K562 (cell line): ENCODE measurements around the gene IRS2. TPM values are rescaled to one million over a fixed set of nuclear protein-coding genes. Genes with fewer than 3 reads are reported as not detected.

Source experiments
- ATF2 ChIP-seq: sonication (generic); formaldehyde crosslinking; IDR thresholded peaks from 2 replicates; pipeline ENCODE4 v1.8.1; 2022; ENCODE audit warnings: missing genetic modification reagents
- DLX4 ChIP-seq: fragments of 250-450 bp; sonication (Bioruptor Pico); IDR thresholded peaks from 2 replicates; pipeline ENCODE4 v1.6.1; 2021; ENCODE audit warnings: mild to moderate bottlenecking
- E2F1 ChIP-seq: sonication (generic); formaldehyde crosslinking; IDR thresholded peaks from 2 replicates; pipeline ENCODE4 v1.8.1; 2023; ENCODE audit warnings: mild to moderate bottlenecking, missing genetic modification reagents, moderate library complexity
- E2F8 ChIP-seq: fragments of 450-650 bp; IDR thresholded peaks from 2 replicates; pipeline ENCODE4 v1.7.1; 2018; ENCODE audit warnings: mild to moderate bottlenecking, low read depth; ENCODE audit not compliant: partially characterized antibody
- GABPA ChIP-seq: fragments of 200-800 bp; sonication (Bioruptor generic); conservative IDR thresholded peaks from 2 replicates; pipeline ENCODE4 v1.6.1; 2016; ENCODE audit warnings: low read depth, missing genetic modification characterization, missing compliant biosample characterization
- HES1 ChIP-seq: fragments of 450-650 bp; IDR thresholded peaks from 2 replicates; pipeline ENCODE4 v1.6.1; 2016; ENCODE audit warnings: low read depth, mild to moderate bottlenecking, moderate library complexity
- HINFP ChIP-seq: fragments of 450-650 bp; conservative IDR thresholded peaks from 2 replicates; pipeline ENCODE4 v1.6.1; 2016; ENCODE audit warnings: missing genetic modification characterization, low read depth, mild to moderate bottlenecking, control low read depth, missing compliant biosample characterization
- HMGN3 ChIP-seq: IDR thresholded peaks from 2 replicates; pipeline ENCODE4 v1.6.1; 2011; ENCODE audit warnings: borderline replicate concordance, low read depth, mild to moderate bottlenecking, mixed read lengths, low read length; ENCODE audit not compliant: insufficient read length; ENCODE audit errors: extremely low read depth
- KDM1A ChIP-seq, 2 experiments: fragments of 450-650 bp; IDR thresholded peaks; 2 replicates each; pipeline ENCODE4 v1.6.1; 2016; ENCODE audit warnings: mild to moderate bottlenecking in 2 of 2
- KDM4B ChIP-seq, 2 experiments: fragments of 450-650 bp in 1 of 2; sonication (generic) in 1 of 2; IDR thresholded peaks; 2 replicates each; pipeline ENCODE4 v1.6.1; 2016 to 2017; ENCODE audit warnings: borderline replicate concordance in 2 of 2, antibody characterized with exemption in 1 of 2, low read depth in 1 of 2, mild to moderate bottlenecking in 1 of 2
- PHTF2 ChIP-seq: fragments of 250-450 bp; sonication (Bioruptor Pico); IDR thresholded peaks from 2 replicates; pipeline ENCODE4 v1.5.0; 2021; ENCODE audit warnings: mild to moderate bottlenecking
- PRMT5 ChIP-seq: sonication (generic); formaldehyde crosslinking; IDR thresholded peaks from 2 replicates; pipeline ENCODE4 v1.5.0; 2020; ENCODE audit warnings: missing genetic modification reagents
- RBM39 ChIP-seq: fragments of 200-400 bp; formaldehyde crosslinking; optimal IDR thresholded peaks from 2 replicates; pipeline ENCODE3; 2018; ENCODE audit warnings: low read depth, low read length
- TEAD1 ChIP-seq, 2 experiments: fragments of 450-650 bp in 1 of 2; sonication (generic) in 1 of 2; formaldehyde crosslinking; IDR thresholded peaks; 2 replicates each; pipeline versions ENCODE4 v1.4.0 to v1.8.0; 2020 to 2022; ENCODE audit warnings: mild to moderate bottlenecking in 2 of 2, missing genetic modification reagents in 1 of 2
- ZBTB34 ChIP-seq: fragments of 250-450 bp; sonication (Bioruptor Pico); IDR thresholded peaks from 2 replicates; pipeline ENCODE4 v1.8.0; 2021; ENCODE audit warnings: mild to moderate bottlenecking, moderate library complexity
- ZNF175 ChIP-seq: fragments of 200-800 bp; sonication (Bioruptor generic); IDR thresholded peaks from 2 replicates; pipeline ENCODE4 v1.6.1; 2016; ENCODE audit warnings: low read depth, mild to moderate bottlenecking, missing genetic modification characterization, missing compliant biosample characterization
- polyA plus RNA-seq, 8 experiments: library from polyadenylated mRNA; depleted of rRNA in 4 of 8; stranded (reverse) in 5 of 8; unstranded in 3 of 8; fragments of >200 nt; fragmentation: Nextera tagmentation in 2 of 8; fragmentation: Illumina TruSeq in 1 of 8; extraction: Ambion mirVana in 2 of 8; extraction: Trizol in 1 of 8; gene quantifications; 2 replicates each; pipeline versions ENCODE4 v1.2.1 to v1.2.3, GENCODE V29; 2011 to 2014; ENCODE audit warnings: inconsistent platforms in 1 of 8, missing spikeins in 1 of 8
- total RNA-seq, 7 experiments: library from RNA; depleted of rRNA in 6 of 7; stranded (reverse); fragments of >200 nt in 6 of 7; fragmentation: Illumina TruSeq in 2 of 7; extraction: Trizol in 2 of 7; gene quantifications; 2 replicates each; pipeline versions ENCODE4 v1.2.1 to v1.2.3, GENCODE V29; 2011 to 2021; ENCODE audit warnings: low replicate concordance in 1 of 7

Gene IRS2
- total and polyA plus RNA-seq, 9 of the 15 experiments (the other 6 are each of a cell fraction or from before 2014, with no cell fraction given), result 0.36 to 4.6 (median 0.63) TPM

GRCh38 chr13:109786457-109787134 lies at the start of gene IRS2 (continued):
- no peak for TF ChIP-seq ZBTB34 (CRISPR knock-in tag)
- TF ChIP-seq HINFP, result no peak
- TF ChIP-seq E2F8, result peak; percentile 77
- no peak for TF ChIP-seq HES1
- TF ChIP-seq ATF2 (CRISPR knock-in tag), result no peak
- no peak for TF ChIP-seq PHTF2 (CRISPR knock-in tag)
- no peak for TF ChIP-seq DLX4
- no peak for TF ChIP-seq KDM1A (IDR thresholded peaks at IDR 0.05)
- no peak for TF ChIP-seq RBM39
- TF ChIP-seq ZNF175 (CRISPR knock-in tag), result no peak
- peak; percentile 71 for TF ChIP-seq GABPA (tag)
- no peak for TF ChIP-seq E2F1 (CRISPR knock-in tag)
- no peak for TF ChIP-seq TEAD1 (CRISPR knock-in tag; IDR thresholded peaks at IDR 0.05)
- no peak for TF ChIP-seq PRMT5
- peak; percentile 39 for TF ChIP-seq HMGN3
- 0 out of 4 replicates have a peak, but pooled peaks of 1 of the 2 experiments have one; percentile 19 for TF ChIP-seq KDM4B (IDR thresholded peaks at IDR 0.05; ENCODE audit: borderline replicate concordance in 2 of 2, low read depth in 1 of 2)
